Fibroblast of lung (primary cell): ENCODE measurements around the gene EAF2.

Source experiments
- CTCF ChIP-seq, 2 donors: IDR thresholded peaks in 1 of 2; conservative IDR thresholded peaks in 1 of 2; 1 replicate in 1 of 2; 2 replicates in 1 of 2; pipeline ENCODE4 v1.5.1; 2011 to 2012; ENCODE audit warnings: low read length in 2 of 2, control low read depth in 1 of 2, inconsistent platforms in 1 of 2, low read depth in 1 of 2, mild to moderate bottlenecking in 1 of 2
- EZH2 ChIP-seq: IDR thresholded peaks from 2 replicates; pipeline ENCODE4 v1.5.1; 2012; ENCODE audit warnings: low read length, control low read depth, mild to moderate bottlenecking; ENCODE audit errors: missing control alignments

GRCh38 chr3:121878411-121878810, 43.4 kb downstream of the EAF2 start:
- TF ChIP-seq CTCF (conservative IDR thresholded peaks at IDR 0.05 in 1 of 2, IDR thresholded peaks at IDR 0.05 in 1 of 2; ENCODE audit: low read depth in 1 of 2, low read length in 2 of 2) (no peak), EZH2 (no peak)
